ENCODE data around the gene OBSCN.

Gene OBSCN

GRCh38 chr1:228181645-228182034 lies 26.2 kb upstream of the OBSCN start:
- H3K79me2 ChIP-seq (ENCODE audit: insufficient read depth, low read length) = no peaks in the 10 kb centered on the region
- TF ChIP-seq, protein P1, sequence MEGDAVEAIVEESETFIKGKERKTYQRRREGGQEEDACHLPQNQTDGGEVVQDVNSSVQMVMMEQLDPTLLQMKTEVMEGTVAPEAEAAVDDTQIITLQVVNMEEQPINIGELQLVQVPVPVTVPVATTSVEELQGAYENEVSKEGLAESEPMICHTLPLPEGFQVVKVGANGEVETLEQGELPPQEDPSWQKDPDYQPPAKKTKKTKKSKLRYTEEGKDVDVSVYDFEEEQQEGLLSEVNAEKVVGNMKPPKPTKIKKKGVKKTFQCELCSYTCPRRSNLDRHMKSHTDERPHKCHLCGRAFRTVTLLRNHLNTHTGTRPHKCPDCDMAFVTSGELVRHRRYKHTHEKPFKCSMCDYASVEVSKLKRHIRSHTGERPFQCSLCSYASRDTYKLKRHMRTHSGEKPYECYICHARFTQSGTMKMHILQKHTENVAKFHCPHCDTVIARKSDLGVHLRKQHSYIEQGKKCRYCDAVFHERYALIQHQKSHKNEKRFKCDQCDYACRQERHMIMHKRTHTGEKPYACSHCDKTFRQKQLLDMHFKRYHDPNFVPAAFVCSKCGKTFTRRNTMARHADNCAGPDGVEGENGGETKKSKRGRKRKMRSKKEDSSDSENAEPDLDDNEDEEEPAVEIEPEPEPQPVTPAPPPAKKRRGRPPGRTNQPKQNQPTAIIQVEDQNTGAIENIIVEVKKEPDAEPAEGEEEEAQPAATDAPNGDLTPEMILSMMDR (IDR thresholded peaks at IDR 0.05; ENCODE audit: low read length) = no peak
- no peak for TF ChIP-seq EZH2 (IDR thresholded peaks at IDR 0.05; ENCODE audit: borderline replicate concordance, low read length)
- no peaks in the 10 kb centered on the region for H3F3A ChIP-seq (ENCODE audit: insufficient read depth, low read length)
- no peak overlapping the region for H3K27ac ChIP-seq (ENCODE audit: low read depth, low read length, poor library complexity, severe bottlenecking)
- no peak overlapping the region for H2AFZ ChIP-seq (ENCODE audit: low read length)
- no peaks in the 10 kb centered on the region for H3K4me1 ChIP-seq (ENCODE audit: insufficient read depth, low read length, severe bottlenecking)
- no peaks in the 10 kb centered on the region for H3K9me3 ChIP-seq (ENCODE audit: low read length)
- H3K9me2 ChIP-seq (ENCODE audit: low read depth, low read length) = no peaks in the 10 kb centered on the region
- H4K20me1 ChIP-seq (ENCODE audit: insufficient read depth, low read length) = no peaks in the 10 kb centered on the region
- no peak overlapping the region for H3K9ac ChIP-seq (ENCODE audit: low read length)
- H3K4me2 ChIP-seq (ENCODE audit: low read length) = no peak overlapping the region
- no peak overlapping the region for H3K4me3 ChIP-seq (ENCODE audit: low read depth, low read length, poor library complexity, severe bottlenecking)
- no peaks in the 10 kb centered on the region for H3K36me3 ChIP-seq (ENCODE audit: insufficient read depth, low read length)
- H3K27me3 ChIP-seq (ENCODE audit: insufficient read depth, low read length) = no peaks in the 10 kb centered on the region

DNA sequence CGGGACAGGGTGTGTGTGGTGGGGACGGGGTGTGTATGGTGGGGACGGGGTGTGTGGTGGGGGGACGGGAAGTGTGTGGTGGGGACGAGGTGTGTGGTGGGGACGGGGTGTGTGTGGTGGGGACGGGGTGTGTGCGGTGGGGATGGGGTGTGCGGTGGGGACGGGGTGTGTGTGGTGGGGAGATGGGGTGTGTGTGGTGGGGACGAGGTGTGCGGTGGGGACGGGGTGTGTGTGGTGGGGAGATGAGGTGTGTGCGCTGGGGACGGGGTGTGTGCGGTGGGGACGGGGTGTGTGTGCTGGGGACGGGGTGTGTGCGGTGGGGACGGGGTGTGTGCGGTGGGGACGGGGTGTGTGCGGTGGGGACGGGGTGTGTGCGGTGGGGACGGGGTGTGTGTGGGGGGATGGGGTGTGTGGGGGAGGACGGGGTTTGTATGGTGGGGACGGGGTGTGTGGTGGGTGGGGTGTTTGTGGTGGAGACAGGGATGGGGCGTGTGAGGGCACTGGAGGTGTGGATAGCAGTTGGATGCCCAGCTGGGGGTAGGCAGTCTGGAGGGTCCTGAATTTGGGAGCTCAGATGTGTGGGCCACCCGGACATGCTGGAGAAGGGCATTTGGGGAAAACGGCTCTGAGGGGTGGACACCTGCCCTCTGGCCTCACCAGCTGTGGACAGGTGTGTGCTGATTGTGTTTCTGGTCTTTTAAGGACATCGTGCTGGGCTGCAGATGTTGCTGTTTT lies 25.4 kb upstream of the OBSCN start:
- H3K36me3 ChIP-seq (ENCODE audit: insufficient read depth, low read length) = no peaks in the 10 kb centered on the region
- no peaks in the 10 kb centered on the region for H4K20me1 ChIP-seq (ENCODE audit: insufficient read depth, low read length)
- TF ChIP-seq, protein P1 (IDR thresholded peaks at IDR 0.05; ENCODE audit: low read length) = no peak
- TF ChIP-seq EZH2 (IDR thresholded peaks at IDR 0.05; ENCODE audit: borderline replicate concordance, low read length) = no peak
- no peak overlapping the region for H3K27ac ChIP-seq (ENCODE audit: low read depth, low read length, poor library complexity, severe bottlenecking)
- no peaks in the 10 kb centered on the region for H3K9me3 ChIP-seq (ENCODE audit: low read length)
- H3K27me3 ChIP-seq (ENCODE audit: insufficient read depth, low read length) = no peaks in the 10 kb centered on the region
- no peak overlapping the region for H3K4me3 ChIP-seq (ENCODE audit: low read depth, low read length, poor library complexity, severe bottlenecking)
- H3K9ac ChIP-seq (ENCODE audit: low read length) = no peak overlapping the region
- no peaks in the 10 kb centered on the region for H3F3A ChIP-seq (ENCODE audit: insufficient read depth, low read length)
- H3K4me1 ChIP-seq (ENCODE audit: insufficient read depth, low read length, severe bottlenecking) = no peaks in the 10 kb centered on the region
- no peak overlapping the region for H3K4me2 ChIP-seq (ENCODE audit: low read length)
- H2AFZ ChIP-seq (ENCODE audit: low read length) = no peak overlapping the region
- H3K9me2 ChIP-seq (ENCODE audit: low read depth, low read length) = no peaks in the 10 kb centered on the region
- H3K79me2 ChIP-seq (ENCODE audit: insufficient read depth, low read length) = no peaks in the 10 kb centered on the region

- Histone ChIP-seq H2AFZ (ENCODE audit: low read length) (no peak overlapping the region), H3K36me3 (ENCODE audit: insufficient read depth, low read length) (no peaks in the 10 kb centered on the region), H3K9me2 (ENCODE audit: low read depth, low read length) (no peaks in the 10 kb centered on the region), H3K4me1 (ENCODE audit: insufficient read depth, low read length, severe bottlenecking) (no peaks in the 10 kb centered on the region), H3K27ac (ENCODE audit: low read depth, low read length, poor library complexity, severe bottlenecking) (no peak overlapping the region), H3K4me3 (ENCODE audit: low read depth, low read length, poor library complexity, severe bottlenecking) (no peak overlapping the region), H3K4me2 (ENCODE audit: low read length) (no peak overlapping the region), H3K79me2 (ENCODE audit: insufficient read depth, low read length) (no peaks in the 10 kb centered on the region), H3K9me3 (ENCODE audit: low read length) (no peaks in the 10 kb centered on the region), H3K27me3 (ENCODE audit: insufficient read depth, low read length) (no peaks in the 10 kb centered on the region), H3K9ac (ENCODE audit: low read length) (no peak overlapping the region), H3F3A (ENCODE audit: insufficient read depth, low read length) (no peaks in the 10 kb centered on the region), H4K20me1 (ENCODE audit: insufficient read depth, low read length) (no peaks in the 10 kb centered on the region)
- TF ChIP-seq, protein P1 (IDR thresholded peaks at IDR 0.05; ENCODE audit: low read length) = no peak
- TF ChIP-seq EZH2 (IDR thresholded peaks at IDR 0.05; ENCODE audit: borderline replicate concordance, low read length) = no peak
These were observed 23.7 kb upstream of the OBSCN start for GRCh38 chr1:228184152-228184551.
